ENCODE measurements around the gene CYB561. TPM values are rescaled to one million over a fixed set of nuclear protein-coding genes. Genes with fewer than 3 reads are reported as not detected.
A peak's percentile ranks its signal among the peaks of the same experiment; 100 is the strongest.

CYB561 gene
- total and polyA plus RNA-seq, 2 of the 4 experiments (the other 2 are of a cell fraction): 2.5 to 3.0 TPM

- no peaks in the 10 kb centered on the region for H4K20me1 ChIP-seq (ENCODE audit: insufficient read depth, low read length)
- no peak overlapping the region for H3K23ac ChIP-seq (ENCODE audit: low read depth, low read length)
- H3K18ac ChIP-seq (ENCODE audit: low read depth, low read length): no peak overlapping the region
- no peak overlapping the region for H3K14ac ChIP-seq (replicated peaks; ENCODE audit: low read depth, low read length)
- no peak for TF ChIP-seq NFE2L2 (IDR thresholded peaks at IDR 0.05; ENCODE audit: low read depth, low read length)
- TF ChIP-seq MAZ (IDR thresholded peaks at IDR 0.05; ENCODE audit: borderline replicate concordance, low read depth, low read length): no peak
- TF ChIP-seq USF2 (IDR thresholded peaks at IDR 0.05; ENCODE audit: low read depth, low read length): no peak
- TF ChIP-seq RFX5 (IDR thresholded peaks at IDR 0.05; ENCODE audit: low read depth, low read length): no peak
- TF ChIP-seq MXI1 (IDR thresholded peaks at IDR 0.05; ENCODE audit: borderline replicate concordance, low read depth, low read length): no peak
- TF ChIP-seq CEBPB (IDR thresholded peaks at IDR 0.05; ENCODE audit: low read depth, low read length): no peak
- no peak for TF ChIP-seq ELK1 (IDR thresholded peaks at IDR 0.05; ENCODE audit: borderline replicate concordance, low read depth, low read length)
- TF ChIP-seq CHD1 (IDR thresholded peaks at IDR 0.05; ENCODE audit: low read depth, low read length): no peak
- TF ChIP-seq CTCF (conservative IDR thresholded peaks at IDR 0.05; ENCODE audit: low read depth, low read length): no peak
- no peak for TF ChIP-seq MAFK (IDR thresholded peaks at IDR 0.05; ENCODE audit: low read depth, low read length)
- TF ChIP-seq SMC3 (IDR thresholded peaks at IDR 0.05; ENCODE audit: low read depth, low read length): no peak
- no peak overlapping the region for H2BK15ac ChIP-seq (ENCODE audit: low read depth, low read length)
- H3K4me2 ChIP-seq (ENCODE audit: low read depth, low read length): no peak overlapping the region
- H3K56ac ChIP-seq (ENCODE audit: extremely low read depth, insufficient read depth, low read length): no peak overlapping the region
- H2BK120ac ChIP-seq (ENCODE audit: low read depth, low read length): no peak overlapping the region
- ATAC-seq (ENCODE audit: low read depth) (peak; percentile 31), DNase-seq (no peak)
- H4K5ac ChIP-seq (ENCODE audit: low read depth, low read length): no peak overlapping the region
- H3K9me3 ChIP-seq (ENCODE audit: control insufficient read depth, insufficient read depth, low read length): no peaks in the 10 kb centered on the region
- no TSS peak for BruUV-seq (replicated peaks)
- WGBS, 2 experiments (ENCODE audit: extremely low coverage in 2 of 2, insufficient read length in 1 of 2): 5% methylated on average over 24 of the region's 36 CpGs; no CpG with 5 or more reads in 1 of the 2 experiments
- H3K9me1 ChIP-seq (ENCODE audit: insufficient read depth, low read length): peaks cover 5% of the 10 kb centered on the region; the same call in 1 of the 2 replicates
- CTCF ChIA-PET: no interaction called here
- peak overlapping the region; percentile 39; the same call in 1 of the 2 replicates for H3K4me3 ChIP-seq (ENCODE audit: insufficient read depth, low read depth, low read length)
- H3K9ac ChIP-seq (ENCODE audit: low read depth, low read length): no peak overlapping the region
- peaks cover 13% of the 10 kb centered on the region for H3K27me3 ChIP-seq (ENCODE audit: control insufficient read depth, insufficient read depth, low read length)
- H3K4me1 ChIP-seq (ENCODE audit: control insufficient read depth, insufficient read depth, low read length): peaks cover 11% of the 10 kb centered on the region
- H3K36me3 ChIP-seq (ENCODE audit: control insufficient read depth, insufficient read depth, low read length): no peaks in the 10 kb centered on the region
- H2AK5ac ChIP-seq (ENCODE audit: low read depth, low read length): no peak overlapping the region
- H2AK9ac ChIP-seq (replicated peaks; ENCODE audit: low read depth, low read length, poor library complexity): no peak overlapping the region
- H2BK20ac ChIP-seq (ENCODE audit: low read depth, low read length): no peak overlapping the region
- no peak overlapping the region for H3K27ac ChIP-seq (ENCODE audit: insufficient read depth, low read length)
- H2BK5ac ChIP-seq (ENCODE audit: low read depth, low read length, poor library complexity, severe bottlenecking): no peak overlapping the region
- no peak overlapping the region for H3K4ac ChIP-seq (ENCODE audit: low read depth, low read length)
- no peak overlapping the region for H4K91ac ChIP-seq (ENCODE audit: insufficient read depth, low read depth, low read length)
- in situ Hi-C loops (cut with MboI; ENCODE audit: low sequenced_read_pairs) (no loop called here), intact Hi-C loops (cut with micrococcal nuclease) (no loop called here), dilution Hi-C loops (cut with HindIII; ENCODE audit: low sequenced_read_pairs, unreplicated experiment) (no loop called here)
- H2AFZ ChIP-seq (replicated peaks; ENCODE audit: low read length, poor library complexity): peak overlapping the region; percentile 92
- no peak overlapping the region for H4K8ac ChIP-seq (ENCODE audit: low read depth in 2 of 2, low read length in 2 of 2)
- POLR2A ChIA-PET (ENCODE audit: unreplicated experiment): no interaction called here
- H3K79me1 ChIP-seq (ENCODE audit: low read depth in 1 of 2, low read length in 2 of 2): no peaks in the 10 kb centered on the region
These were observed 30.4 kb upstream of the CYB561 start for GRCh38 chr17:63476459-63476853.

Data from IMR-90 (cell line).